PC-3 (cell line): ENCODE data around the gene EXOC1.

Experiments
- EZH2 ChIP-seq: fragments of 300-600 bp; sonication (generic); IDR thresholded peaks from one replicate; pipeline ENCODE4 v1.6.1; 2017; ENCODE audit warnings: antibody characterized with exemption, mild to moderate bottlenecking, low read length; ENCODE audit not compliant: unreplicated experiment
- EZH2phosphoT487 ChIP-seq: fragments of 300-600 bp; sonication (generic); IDR thresholded peaks from 2 replicates; pipeline ENCODE4 v1.6.1; 2018; ENCODE audit warnings: mild to moderate bottlenecking, antibody characterized with exemption, low read length, borderline replicate concordance
- TF ChIP-seq, protein P1 (sequence below): fragments of 300-600 bp; sonication (generic); conservative IDR thresholded peaks from 2 replicates; pipeline ENCODE4 v1.5.1; 2017; ENCODE audit warnings: antibody characterized with exemption, low read depth, mild to moderate bottlenecking, low read length

DNA sequence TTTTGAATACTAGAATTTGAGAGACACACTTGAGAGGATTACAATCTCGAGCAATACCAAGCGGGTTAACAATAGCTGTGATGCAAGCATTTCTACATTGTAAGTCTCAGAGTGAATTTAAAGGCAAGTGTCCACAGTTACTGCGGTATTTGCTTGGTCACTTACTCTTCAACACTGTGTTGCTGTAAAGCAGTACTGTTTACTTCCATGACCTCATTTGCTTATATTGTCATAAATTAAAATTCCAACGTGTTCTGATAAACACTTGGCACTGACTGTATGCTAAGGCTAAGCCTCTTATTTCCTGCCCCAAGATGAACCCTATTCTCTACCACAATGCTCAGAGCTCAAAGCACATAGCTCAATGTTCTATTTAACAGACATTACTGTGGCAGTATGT lies 22.7 kb upstream of the EXOC1 start:
- TF ChIP-seq, protein P1, sequence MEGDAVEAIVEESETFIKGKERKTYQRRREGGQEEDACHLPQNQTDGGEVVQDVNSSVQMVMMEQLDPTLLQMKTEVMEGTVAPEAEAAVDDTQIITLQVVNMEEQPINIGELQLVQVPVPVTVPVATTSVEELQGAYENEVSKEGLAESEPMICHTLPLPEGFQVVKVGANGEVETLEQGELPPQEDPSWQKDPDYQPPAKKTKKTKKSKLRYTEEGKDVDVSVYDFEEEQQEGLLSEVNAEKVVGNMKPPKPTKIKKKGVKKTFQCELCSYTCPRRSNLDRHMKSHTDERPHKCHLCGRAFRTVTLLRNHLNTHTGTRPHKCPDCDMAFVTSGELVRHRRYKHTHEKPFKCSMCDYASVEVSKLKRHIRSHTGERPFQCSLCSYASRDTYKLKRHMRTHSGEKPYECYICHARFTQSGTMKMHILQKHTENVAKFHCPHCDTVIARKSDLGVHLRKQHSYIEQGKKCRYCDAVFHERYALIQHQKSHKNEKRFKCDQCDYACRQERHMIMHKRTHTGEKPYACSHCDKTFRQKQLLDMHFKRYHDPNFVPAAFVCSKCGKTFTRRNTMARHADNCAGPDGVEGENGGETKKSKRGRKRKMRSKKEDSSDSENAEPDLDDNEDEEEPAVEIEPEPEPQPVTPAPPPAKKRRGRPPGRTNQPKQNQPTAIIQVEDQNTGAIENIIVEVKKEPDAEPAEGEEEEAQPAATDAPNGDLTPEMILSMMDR, result no peak
- TF ChIP-seq EZH2 (no peak), EZH2phosphoT487 (no peak)
